Measurements from ENCODE around the gene RAB40B.

GRCh38 chr17:82658331-82658730, 40.2 kb downstream of the RAB40B start:
- TF ChIP-seq CTCF (IDR thresholded peaks at IDR 0.05): no peak
- TF ChIP-seq POLR2A (IDR thresholded peaks at IDR 0.05): no peak

Data from heart left ventricle (tissue), 13 donors.